ENCODE data around the gene PYGL.

DNA sequence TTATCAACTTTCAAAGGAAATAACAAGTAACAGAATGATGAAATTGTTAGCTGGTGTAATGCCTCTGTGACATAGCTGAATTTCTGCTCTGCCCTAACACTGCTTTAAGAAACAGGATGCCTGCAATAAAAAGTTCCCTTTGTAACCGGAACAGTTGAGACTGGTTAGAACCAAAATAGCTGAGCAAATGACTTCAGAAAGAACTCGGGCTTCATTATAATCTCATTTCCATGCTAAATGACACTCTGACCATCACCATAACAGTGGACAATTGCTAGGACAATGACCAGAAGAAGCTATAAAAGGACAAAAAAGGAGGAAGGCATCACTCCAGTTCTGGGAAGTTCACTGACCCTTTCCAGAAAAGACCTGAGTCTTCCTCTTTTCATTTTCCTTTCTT lies 23.5 kb upstream of the PYGL start:
- TF ChIP-seq CTCF (IDR thresholded peaks at IDR 0.05; ENCODE audit: low read depth, low read length) (no peak), POLR2A (IDR thresholded peaks at IDR 0.05; ENCODE audit: extremely low read depth, insufficient read length) (no peak), MYC (IDR thresholded peaks at IDR 0.05; ENCODE audit: low read depth, low read length) (no peak)
